Stimulated activated CD4-positive, alpha-beta T cell treated with anti-CD3 and anti-CD28 coated beads, Interleukin-1b, Interleukin-23, amount 100 ng/mL, for 1 hour (primary cell): ENCODE measurements around the gene TSPYL1.

Experiments used
- DNase-seq, 2 donors: peaks; one replicate each; pipeline ENCODE4 v3.0.0-alpha.2; 2020; ENCODE audit warnings: low read depth in 2 of 2

TSPYL1 gene

DNA sequence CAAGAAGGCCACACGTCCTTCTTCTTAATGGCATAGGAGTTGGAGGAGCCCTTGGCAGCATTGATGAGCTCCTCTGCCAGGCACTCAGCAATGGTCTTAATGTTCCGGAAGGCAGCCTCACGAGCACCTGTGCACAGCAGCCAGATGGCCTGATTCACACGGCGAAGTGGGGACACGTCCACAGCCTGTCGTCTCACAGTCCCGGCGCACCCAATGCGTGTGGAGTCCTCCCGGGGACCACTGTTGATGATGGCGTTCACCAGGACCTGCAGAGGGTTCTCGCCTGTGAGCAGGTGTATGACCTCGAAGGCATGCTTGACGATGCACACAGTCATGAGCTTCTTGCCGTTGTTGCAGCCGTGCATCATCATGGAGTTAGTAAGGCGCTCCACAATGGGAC is 21.2 kb downstream of the TSPYL1 start:
- DNase-seq: no peak

DNA sequence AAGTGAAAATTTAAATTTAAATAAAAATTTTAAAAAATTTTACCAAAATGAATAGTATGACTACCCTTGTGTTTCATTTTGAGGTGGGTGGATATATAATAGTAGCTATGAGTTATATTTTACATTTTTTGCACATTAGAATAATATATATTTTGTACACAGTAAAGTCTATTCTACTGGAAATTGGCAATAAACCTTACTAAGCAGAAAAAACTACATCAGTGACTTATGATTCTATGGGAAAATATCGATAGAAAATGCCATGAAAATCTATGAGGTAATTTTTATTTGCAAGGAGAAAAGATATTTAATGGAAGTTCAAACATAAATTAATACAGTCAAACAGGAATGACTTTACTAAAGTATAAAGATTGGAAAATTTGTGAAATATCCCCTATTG is 23.0 kb downstream of the TSPYL1 start:
- no peak for DNase-seq

DNA sequence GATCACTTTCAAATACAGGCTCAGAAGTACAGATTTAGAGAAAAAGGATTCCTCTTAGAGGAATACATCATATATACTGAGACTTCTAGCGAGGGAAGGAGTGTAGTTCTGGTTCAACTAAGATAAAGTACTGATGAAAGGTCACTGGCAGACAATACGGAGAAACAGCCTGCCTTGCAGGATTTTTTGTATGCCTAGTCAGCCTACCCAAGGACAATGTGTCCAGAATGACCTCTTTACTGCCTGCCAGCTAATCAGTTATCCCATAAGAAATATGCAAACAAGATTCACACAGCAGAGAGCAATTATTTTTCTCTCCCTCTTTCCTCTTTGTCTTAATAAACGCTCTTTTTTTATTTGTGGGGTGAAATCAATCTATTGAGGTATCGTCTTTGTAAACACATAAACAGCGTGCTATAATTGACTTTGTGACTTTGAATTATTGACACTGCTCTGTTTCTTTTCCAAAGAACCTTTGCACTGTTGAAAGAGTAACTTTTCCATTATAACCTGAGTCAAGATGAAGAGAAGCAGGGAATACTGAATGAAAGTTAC is 24.4 kb downstream of the TSPYL1 start:
- no peak for DNase-seq

DNA sequence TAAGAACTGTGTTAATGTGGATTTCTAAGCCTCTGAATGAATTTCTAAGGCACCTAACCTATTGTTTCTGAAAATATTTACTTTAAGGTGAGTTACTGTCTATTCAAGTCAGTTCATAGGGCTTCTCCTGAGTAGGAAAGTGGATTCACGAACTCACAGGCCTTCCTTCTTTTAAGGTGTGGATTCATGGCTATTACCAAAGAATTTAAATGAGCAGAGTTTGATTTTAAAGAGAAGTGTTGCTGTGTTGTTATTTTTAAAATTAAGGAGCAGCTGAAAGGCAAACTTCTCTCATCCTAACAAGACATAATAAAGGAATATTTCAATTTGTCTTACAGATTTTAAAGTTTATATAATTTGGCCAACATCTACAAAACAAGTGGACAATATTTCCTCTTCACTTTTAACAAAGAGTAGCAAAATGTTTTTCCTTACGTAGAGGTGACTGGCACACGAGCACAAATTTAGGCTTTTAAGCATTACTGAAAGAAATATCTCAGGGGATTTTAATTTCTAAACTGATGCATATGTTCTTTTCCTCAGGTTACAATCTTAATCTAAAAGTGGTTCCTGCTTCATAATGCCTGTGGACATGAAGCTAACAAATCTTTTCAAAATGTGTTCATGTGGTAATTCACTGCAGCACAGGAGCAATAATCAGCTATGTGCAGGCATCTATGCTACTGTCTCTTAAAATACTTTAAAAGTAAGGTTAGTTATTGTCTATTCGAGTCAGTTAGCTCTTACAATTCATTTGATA is 25.3 kb downstream of the TSPYL1 start:
- no peak for DNase-seq

DNA sequence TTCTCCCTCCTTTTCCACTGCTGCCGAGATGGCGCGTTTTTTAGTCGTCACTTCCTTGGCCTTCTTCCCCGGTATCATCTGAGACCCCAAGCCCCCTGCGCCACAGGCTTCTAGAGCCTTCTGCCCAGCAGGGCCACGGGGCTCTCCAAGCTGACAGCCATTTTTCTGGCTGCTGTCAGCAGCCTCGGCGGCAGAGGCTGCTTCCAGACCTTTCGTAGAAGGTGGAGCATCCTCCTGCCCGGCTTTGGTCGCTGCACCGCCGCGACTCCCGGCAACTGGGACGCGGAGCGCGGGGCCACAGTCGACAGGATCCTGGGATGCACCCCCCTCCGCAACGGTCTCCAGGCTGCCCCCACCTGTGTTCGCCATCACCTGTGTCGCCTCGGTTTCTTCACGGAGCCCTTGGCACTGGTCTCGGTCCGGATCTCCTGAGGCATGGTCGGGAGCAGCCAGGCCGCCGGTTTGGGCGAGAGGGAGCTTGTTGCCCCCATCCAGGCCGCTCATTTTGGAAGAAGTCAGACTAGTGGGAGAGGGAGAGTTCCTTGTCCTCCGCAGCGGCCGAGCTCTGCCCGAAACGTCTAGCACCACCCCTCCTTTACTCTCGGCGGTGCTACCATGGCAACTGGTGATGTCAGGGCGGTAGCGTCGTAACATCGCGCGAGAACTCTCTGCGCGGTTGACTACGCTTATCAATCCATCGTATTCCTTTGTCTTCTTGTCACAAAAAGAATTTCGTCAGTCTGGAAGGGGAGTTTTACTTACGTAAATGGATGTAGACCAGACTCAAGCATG is 26.0 kb downstream of the TSPYL1 start, which contains the start of gene TSPYL4:
TSPYL4 (minus strand) TSS at position 571 of the 792 bp plus-strand sequence; CDS start at position 504, 67 bp downstream.
- DNase-seq: peak; percentile 66 to 70

DNA sequence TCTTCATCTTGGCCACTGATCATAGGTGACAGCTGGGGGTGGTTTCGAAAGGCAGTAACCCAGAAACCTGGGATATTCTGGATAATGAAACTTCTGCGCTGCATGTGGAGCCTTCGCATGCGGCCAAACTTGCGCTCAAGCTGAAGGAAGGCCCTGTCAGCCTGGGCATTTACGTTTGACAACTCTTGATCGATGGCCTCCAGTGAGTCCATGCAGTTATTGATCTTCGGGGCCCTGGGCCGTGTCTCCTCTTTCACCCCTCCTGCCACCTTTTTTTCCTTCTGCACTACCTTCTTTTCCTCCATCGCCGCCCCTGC is 26.6 kb downstream of the TSPYL1 start:
- no peak for DNase-seq

DNA sequence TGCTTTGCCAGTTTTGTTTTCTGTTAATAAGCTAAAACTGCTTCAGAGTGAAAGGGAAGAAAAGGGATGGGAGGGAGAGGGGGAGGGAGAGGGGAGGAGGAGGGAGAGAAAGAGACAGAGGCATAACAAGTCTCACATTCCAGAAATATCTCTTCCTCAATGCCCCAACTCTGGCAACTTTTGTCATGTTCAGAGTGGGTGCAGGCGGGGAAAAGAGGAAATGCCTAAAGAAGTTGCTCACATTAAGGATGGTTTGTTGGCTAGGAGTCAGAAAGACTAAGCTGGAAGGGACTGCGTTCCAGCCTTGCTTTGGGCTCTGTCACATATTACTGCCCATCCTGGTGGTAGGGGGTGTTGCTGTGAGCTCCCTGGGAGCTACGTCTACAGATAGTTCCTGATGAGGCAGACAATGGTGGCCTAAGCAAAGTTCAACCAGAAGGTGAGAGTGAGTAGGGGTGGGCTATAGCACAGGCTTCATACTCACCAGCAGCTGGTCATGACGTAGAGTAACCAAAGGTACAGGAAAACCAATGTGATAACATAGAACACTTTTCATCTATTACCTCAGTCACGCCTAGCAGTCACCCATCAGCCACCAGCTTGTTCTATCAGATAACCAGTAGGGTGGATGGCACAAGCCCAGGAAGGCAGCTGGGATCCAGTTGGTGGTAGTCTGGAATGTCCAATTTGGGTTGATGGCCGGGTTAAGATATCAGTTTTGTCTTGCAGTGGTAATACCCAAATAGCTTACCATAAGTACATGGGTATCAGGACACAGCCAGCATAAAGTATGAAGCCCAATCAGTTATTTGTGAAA is 28.0 kb downstream of the TSPYL1 start:
- DNase-seq: no peak

DNA sequence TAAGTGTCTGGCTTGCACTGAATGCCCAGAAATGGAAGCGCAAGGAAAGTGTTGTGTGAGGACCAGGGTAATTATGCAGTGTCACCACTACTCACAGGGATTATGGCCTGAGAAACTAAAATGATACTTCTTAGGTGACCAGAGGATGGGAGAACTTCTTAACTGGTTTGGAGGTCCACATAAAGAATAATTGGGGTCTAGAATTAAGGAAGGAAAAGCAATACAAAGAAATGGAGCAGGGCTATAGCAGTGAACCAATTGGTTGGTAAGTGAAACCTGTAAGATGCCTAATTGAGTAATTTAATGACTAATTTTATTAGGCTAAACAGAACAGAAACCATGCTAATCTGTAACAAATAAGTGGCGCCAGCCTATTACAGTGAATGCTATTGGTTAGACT is 31.2 kb downstream of the TSPYL1 start:
- no peak for DNase-seq

DNA sequence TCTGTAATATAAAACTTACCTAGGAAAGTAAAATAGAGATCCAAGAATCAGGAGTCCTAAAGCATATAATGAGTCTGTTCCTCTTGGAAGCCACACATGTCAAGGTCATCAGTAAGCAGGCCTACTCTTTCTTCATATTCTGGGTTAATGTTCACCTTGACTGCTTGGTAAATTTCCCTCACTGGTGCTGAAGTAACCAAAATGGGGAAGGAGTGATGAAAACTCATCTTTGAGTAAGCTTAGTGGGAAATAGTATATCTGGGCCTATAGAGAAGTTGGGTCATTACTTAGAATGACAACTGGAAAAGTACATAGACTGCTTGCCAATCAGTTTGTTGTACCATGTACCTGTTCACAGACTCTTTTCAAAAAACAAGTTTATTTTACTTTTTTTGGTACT is 32.4 kb downstream of the TSPYL1 start:
- no peak for DNase-seq

DNA sequence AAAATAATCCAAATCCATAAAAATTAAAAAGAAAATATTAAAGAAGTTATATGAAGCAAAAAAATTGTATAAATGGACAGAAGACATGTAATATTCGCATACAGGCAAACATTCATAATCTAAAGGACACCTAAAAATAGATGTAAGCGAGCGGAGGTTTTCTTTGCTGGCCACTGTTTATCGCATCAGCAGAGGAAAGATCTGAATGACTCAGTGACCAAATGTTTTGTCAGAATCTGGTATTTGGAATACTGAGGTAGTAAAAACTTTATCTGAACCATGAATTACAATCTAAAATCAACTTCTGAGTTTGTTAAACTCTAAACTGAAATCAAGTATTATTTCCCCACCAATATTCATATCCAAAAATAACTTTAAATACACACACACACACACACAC is 33.6 kb downstream of the TSPYL1 start:
- no peak for DNase-seq

DNA sequence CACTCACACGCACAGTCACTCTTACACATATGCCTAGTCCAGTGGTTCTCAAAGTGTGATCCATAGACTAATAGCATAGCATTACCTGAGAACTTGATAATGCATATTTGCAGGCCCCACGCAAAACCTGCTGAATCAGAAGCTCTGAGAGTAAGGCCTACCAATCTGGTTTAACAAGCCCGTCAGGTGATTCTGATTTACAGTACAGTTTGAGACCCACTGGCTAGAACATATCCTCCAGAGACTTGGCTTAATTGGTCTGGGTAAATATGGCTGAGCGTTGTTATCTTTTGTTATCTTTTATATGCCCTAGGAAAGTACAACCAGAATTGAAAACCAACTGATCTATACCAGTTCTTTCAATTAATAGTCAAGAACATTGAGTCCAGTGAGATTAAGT is 35.4 kb downstream of the TSPYL1 start:
- DNase-seq: no peak

DNA sequence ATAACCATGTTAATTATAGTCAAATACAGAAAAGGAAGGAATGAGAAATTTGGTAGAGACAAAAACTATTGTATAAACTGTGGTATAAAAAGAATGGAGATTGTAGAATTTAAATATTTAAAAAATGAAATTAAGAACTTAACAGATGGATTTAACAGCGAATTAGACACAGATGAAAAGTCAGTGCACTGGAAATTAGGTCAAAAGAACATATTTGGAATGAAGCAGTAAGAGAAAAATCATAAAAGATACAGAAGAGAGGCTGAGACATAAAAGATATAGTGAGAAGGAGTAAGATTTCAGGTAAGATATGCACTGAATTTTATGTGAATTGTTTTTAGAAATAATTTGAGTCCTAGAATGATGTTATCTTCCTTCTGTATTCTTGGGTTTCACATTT is 39.9 kb downstream of the TSPYL1 start:
- no peak for DNase-seq

DNA sequence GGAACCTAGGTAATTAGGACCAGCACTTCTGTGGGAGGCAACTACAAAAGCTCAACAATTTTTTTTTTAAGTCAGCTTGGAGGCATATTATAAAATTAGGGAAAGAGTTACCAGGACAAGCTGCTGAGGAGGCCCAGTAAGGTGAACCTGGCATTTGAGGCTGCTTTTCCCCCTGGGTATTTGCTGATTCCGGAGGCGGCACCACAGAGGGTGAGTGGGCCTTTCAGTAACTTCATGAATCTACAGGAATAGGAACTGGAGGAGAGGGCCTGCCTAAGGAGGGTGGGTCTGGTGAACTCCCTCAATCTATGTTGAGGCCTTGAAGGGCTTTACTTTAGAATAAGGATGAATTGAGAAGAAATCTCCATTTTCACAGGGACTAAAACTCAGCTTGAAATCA is 40.5 kb downstream of the TSPYL1 start:
- no peak for DNase-seq

DNA sequence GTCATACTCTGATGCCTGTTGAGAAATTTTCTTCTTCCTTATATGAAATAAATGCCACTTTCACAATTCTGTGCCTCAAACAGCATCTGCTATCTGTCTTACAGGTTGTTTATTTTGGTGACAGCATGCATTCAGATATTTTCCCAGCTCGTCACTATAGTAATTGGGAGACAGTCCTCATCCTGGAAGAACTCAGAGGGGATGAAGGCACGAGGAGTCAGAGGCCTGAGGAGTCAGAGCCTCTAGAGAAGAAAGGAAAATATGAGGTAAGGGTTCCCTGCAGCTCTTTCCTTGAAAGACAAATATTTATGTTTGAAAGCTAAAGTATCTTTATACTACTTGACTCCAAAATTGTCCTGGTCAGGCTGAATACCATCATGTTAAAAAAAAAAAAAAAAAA is 41.6 kb downstream of the TSPYL1 start:
- DNase-seq: no peak

DNA sequence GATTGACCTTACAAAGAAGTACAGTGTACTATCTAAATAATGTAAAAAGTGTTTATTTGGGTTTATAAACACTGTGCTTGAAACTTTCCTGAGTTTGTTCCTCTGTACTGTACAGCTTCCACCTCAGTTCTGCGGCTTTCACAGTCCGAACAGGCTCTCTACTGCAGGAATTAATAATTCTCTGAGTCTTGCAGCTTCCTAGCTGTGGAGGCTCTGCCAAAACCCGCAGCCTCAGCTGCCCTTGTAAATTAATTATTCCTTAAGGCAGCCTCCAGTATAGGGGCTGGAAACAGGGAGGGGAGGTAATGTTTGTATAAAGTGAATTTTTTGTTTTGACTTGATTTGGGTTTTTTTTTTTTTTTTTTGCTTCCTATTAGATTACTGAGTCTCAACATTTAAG is 45.0 kb downstream of the TSPYL1 start:
- no peak for DNase-seq

DNA sequence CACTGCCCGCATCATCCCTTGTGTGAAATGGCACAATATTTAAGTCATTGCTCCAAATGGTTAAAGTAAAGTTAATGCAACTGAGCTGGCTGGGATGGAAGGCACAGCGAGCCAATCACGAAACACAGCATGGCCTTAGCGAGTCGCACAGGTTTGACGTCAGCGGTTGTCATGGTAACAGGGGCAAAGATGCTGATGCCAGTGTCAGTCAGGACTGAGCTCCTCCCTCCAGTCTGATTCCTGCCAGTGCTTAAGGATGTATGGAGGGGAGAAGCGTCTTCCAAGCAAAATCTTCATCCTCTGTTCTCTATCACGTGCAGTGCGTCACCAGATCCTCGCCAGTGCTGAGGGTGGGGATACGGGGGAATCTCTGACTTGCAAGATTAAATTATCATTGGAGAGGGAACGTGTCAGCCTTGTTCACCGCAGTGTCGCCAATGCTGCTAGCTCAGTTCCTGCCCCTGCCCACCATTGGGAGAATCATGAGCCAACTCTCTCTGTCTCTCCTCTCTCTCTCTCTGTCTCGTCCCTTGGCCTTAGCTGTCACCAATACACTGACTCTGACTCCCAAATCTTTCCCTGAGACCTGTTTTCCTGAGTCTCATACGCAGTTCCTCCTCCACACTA is 50.3 kb downstream of the TSPYL1 start:
- no peak for DNase-seq
